ENCODE data around the gene SKAP1. TPM values are rescaled to one million over a fixed set of nuclear protein-coding genes. Genes with fewer than 3 reads are reported as not detected.

SKAP1 gene
- total RNA-seq, 2 experiments from 2014 or later = 1.2 TPM; not detected in 1

DNA sequence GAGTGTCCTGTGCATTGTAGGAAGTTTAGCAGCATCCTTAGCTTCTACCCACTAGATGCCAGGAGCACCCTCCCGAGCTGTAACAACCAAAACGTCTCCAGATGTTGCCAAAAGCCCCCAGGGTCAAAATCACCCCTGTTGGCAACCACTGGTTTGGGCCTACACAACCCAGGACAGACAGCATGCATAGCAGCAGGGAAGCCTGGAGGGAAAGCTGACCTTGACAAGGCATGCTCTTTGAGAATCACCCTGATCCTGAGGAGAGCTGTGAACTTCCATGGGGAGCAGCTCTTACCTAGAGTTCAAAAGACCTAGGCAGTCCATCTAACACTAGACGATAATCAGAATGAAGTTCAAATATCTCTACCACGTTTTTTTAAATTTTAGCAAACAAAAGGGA lies 9.2 kb downstream of the SKAP1 start:
- no peak overlapping the region for H3K4me3 ChIP-seq (ENCODE audit: low read depth, low read length, poor library complexity, severe bottlenecking)
- H3K9me2 ChIP-seq (ENCODE audit: insufficient read depth, low read length) = no peaks in the 10 kb centered on the region
- no peak overlapping the region for H3K27ac ChIP-seq (ENCODE audit: low read depth, low read length, poor library complexity, severe bottlenecking)
- H3K9me3 ChIP-seq (ENCODE audit: low read length) = no peaks in the 10 kb centered on the region
- no peaks in the 10 kb centered on the region for H3K79me2 ChIP-seq (ENCODE audit: insufficient read depth, low read depth, low read length)
- no peak for DNase-seq (ENCODE audit: low spot score)
- H3K4me2 ChIP-seq (ENCODE audit: low read length) = no peak overlapping the region
- CTCF ChIA-PET (ENCODE audit: unreplicated experiment) = no interaction called here
- H2AFZ ChIP-seq (ENCODE audit: low read length) = no peak overlapping the region
- peaks cover 2% of the 10 kb centered on the region for H3K4me1 ChIP-seq (ENCODE audit: insufficient read depth, low read length, poor library complexity, severe bottlenecking)
- H4K20me1 ChIP-seq (ENCODE audit: insufficient read depth, low read length) = no peaks in the 10 kb centered on the region
- BruUV-seq (replicated peaks) = no TSS peak
- TF ChIP-seq, protein P1, sequence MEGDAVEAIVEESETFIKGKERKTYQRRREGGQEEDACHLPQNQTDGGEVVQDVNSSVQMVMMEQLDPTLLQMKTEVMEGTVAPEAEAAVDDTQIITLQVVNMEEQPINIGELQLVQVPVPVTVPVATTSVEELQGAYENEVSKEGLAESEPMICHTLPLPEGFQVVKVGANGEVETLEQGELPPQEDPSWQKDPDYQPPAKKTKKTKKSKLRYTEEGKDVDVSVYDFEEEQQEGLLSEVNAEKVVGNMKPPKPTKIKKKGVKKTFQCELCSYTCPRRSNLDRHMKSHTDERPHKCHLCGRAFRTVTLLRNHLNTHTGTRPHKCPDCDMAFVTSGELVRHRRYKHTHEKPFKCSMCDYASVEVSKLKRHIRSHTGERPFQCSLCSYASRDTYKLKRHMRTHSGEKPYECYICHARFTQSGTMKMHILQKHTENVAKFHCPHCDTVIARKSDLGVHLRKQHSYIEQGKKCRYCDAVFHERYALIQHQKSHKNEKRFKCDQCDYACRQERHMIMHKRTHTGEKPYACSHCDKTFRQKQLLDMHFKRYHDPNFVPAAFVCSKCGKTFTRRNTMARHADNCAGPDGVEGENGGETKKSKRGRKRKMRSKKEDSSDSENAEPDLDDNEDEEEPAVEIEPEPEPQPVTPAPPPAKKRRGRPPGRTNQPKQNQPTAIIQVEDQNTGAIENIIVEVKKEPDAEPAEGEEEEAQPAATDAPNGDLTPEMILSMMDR (conservative IDR thresholded peaks at IDR 0.05; ENCODE audit: low read length) = no peak
- TF ChIP-seq EZH2phosphoT487 (IDR thresholded peaks at IDR 0.05; ENCODE audit: borderline replicate concordance, low read depth, low read length) = no peak
- intact Hi-C loops (cut with micrococcal nuclease; ENCODE audit: unreplicated experiment) = no loop called here
- no peaks in the 10 kb centered on the region for H3K36me3 ChIP-seq (ENCODE audit: insufficient read depth, low read length)
- POLR2A ChIA-PET = interaction anchor here (0.9 to 1.0 kb wide), 2 partner anchors 8 to 11 kb away, joined by 3 read pairs; no protein-coding TSS in a partner anchor

DNA sequence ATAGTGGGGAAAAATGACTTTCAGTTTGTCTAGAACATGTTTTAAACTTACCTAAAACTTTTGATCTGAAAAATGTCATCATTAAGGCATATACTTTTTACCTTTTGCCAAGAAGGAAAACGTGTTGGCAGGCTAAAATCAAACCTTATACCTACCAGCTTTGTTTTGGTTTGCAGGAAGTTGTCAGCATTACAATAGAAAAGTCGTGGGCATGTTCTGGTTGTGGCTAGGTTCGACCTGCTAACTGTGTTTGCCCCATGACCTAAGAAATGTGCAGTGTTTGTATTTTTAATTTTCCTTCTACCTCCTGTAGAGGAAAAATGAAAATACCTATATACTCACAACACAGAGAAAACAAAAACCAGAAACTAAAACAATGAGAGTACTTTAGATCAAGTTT lies 13.0 kb downstream of the SKAP1 start:
- Histone ChIP-seq H3K4me2 (ENCODE audit: low read length) (no peak overlapping the region), H3K36me3 (ENCODE audit: insufficient read depth, low read length) (no peaks in the 10 kb centered on the region), H3K27ac (ENCODE audit: low read depth, low read length, poor library complexity, severe bottlenecking) (no peak overlapping the region), H3K9me2 (ENCODE audit: insufficient read depth, low read length) (no peaks in the 10 kb centered on the region), H3K4me1 (ENCODE audit: insufficient read depth, low read length, poor library complexity, severe bottlenecking) (peaks cover 9% of the 10 kb centered on the region), H3K79me2 (ENCODE audit: insufficient read depth, low read depth, low read length) (no peaks in the 10 kb centered on the region), H2AFZ (ENCODE audit: low read length) (peak overlapping the region; percentile 21; the same call in 1 of the 2 replicates), H4K20me1 (ENCODE audit: insufficient read depth, low read length) (no peaks in the 10 kb centered on the region), H3K4me3 (ENCODE audit: low read depth, low read length, poor library complexity, severe bottlenecking) (no peak overlapping the region), H3K9me3 (ENCODE audit: low read length) (no peaks in the 10 kb centered on the region)
- TF ChIP-seq, protein P1 (conservative IDR thresholded peaks at IDR 0.05; ENCODE audit: low read length) = no peak
- TF ChIP-seq EZH2phosphoT487 (IDR thresholded peaks at IDR 0.05; ENCODE audit: borderline replicate concordance, low read depth, low read length) = no peak
- DNase-seq (ENCODE audit: low spot score) = no peak
- BruUV-seq (replicated peaks) = no TSS peak
- intact Hi-C loops (cut with micrococcal nuclease; ENCODE audit: unreplicated experiment) = no loop called here
- CTCF ChIA-PET (ENCODE audit: unreplicated experiment) = no interaction called here
- POLR2A ChIA-PET = interaction anchor here (0.8 kb wide), 1 partner anchor 48 kb away, joined by 4 read pairs; no protein-coding TSS in a partner anchor

DNA sequence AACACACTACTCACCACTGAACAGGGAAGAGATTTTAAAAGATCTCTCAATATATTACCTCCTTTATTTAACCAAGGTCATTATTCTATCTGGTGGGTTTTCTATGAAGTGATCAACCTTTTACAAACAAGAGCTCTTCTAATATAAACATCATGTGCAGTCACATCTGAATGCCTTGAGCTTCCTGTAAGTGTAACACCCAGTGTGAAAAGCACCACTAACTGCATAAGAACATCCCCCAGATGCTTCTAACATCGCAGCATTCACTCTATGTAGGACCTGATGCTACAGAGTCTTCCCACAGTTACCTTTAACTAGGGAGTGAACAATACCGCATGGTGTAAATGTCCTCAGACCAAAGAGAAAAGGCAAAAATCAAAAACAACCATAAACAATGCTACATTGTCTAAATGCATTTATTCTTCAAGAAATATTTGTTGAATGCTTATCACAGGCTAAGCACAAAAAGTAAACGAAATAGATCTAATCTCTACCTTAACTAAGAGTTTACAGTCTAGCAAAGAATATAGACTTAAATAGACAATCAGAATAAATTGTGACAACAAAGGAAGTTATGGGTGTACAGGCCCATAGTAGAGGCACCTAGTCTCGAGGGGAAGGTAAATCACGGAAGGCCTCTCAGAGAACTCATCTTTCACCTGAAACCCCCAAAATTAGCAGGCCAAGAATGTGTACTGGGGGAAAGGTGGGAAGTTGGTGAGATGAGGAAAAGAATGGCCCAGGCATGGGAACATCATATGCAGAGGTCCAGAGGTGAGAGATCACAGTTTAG lies 16.2 kb downstream of the SKAP1 start:
- intact Hi-C loops (cut with micrococcal nuclease; ENCODE audit: unreplicated experiment) = no loop called here
- Histone ChIP-seq H3K27ac (ENCODE audit: low read depth, low read length, poor library complexity, severe bottlenecking) (no peak overlapping the region), H3K9me2 (ENCODE audit: insufficient read depth, low read length) (peaks cover 2% of the 10 kb centered on the region; the same call in 1 of the 2 replicates), H3K4me1 (ENCODE audit: insufficient read depth, low read length, poor library complexity, severe bottlenecking) (peaks cover 9% of the 10 kb centered on the region), H3K79me2 (ENCODE audit: insufficient read depth, low read depth, low read length) (no peaks in the 10 kb centered on the region), H3K4me3 (ENCODE audit: low read depth, low read length, poor library complexity, severe bottlenecking) (no peak overlapping the region), H4K20me1 (ENCODE audit: insufficient read depth, low read length) (no peaks in the 10 kb centered on the region), H3K36me3 (ENCODE audit: insufficient read depth, low read length) (no peaks in the 10 kb centered on the region), H2AFZ (ENCODE audit: low read length) (peak overlapping the region; percentile 65), H3K4me2 (ENCODE audit: low read length) (no peak overlapping the region), H3K9me3 (ENCODE audit: low read length) (no peaks in the 10 kb centered on the region)
- BruUV-seq (replicated peaks) = no TSS peak
- DNase-seq (ENCODE audit: low spot score) = peak; percentile 63
- TF ChIP-seq EZH2phosphoT487 (IDR thresholded peaks at IDR 0.05; ENCODE audit: borderline replicate concordance, low read depth, low read length) = no peak
- TF ChIP-seq, protein P1 (conservative IDR thresholded peaks at IDR 0.05; ENCODE audit: low read length) = no peak
- CTCF ChIA-PET (ENCODE audit: unreplicated experiment) = no interaction called here
- POLR2A ChIA-PET = interaction anchor here (0.6 to 1.4 kb wide), 2 partner anchors 19 to 122 kb away, joined by 4 to 5 read pairs; no protein-coding TSS in a partner anchor

Measured in OCI-LY7 (cell line).